Epithelial cell of esophagus (primary cell): ENCODE measurements around the gene HPS5.
A peak's percentile ranks its signal among the peaks of the same experiment; 100 is the strongest.
"Not testable (repeated sequence)": the region's sequence is repeated elsewhere in the genome, so short reads cannot be mapped to it uniquely, and the experiment has no call there.

Source experiments
- DNase-seq: peaks from one replicate; pipeline ENCODE4 v3.0.0; 2010; ENCODE audit warnings: low read depth
- H3K4me3 ChIP-seq: 2 replicates; pipeline ENCODE4 v1.5.1; 2011; ENCODE audit warnings: mild to moderate bottlenecking, low read length, control low read depth
- TF ChIP-seq, protein P1 (sequence below): IDR thresholded peaks from 2 replicates; pipeline ENCODE4 v1.5.1; 2011; ENCODE audit warnings: low read depth, mild to moderate bottlenecking, low read length, control low read depth, inconsistent platforms; ENCODE audit not compliant: insufficient read depth; ENCODE audit errors: missing control alignments

Gene HPS5

DNA sequence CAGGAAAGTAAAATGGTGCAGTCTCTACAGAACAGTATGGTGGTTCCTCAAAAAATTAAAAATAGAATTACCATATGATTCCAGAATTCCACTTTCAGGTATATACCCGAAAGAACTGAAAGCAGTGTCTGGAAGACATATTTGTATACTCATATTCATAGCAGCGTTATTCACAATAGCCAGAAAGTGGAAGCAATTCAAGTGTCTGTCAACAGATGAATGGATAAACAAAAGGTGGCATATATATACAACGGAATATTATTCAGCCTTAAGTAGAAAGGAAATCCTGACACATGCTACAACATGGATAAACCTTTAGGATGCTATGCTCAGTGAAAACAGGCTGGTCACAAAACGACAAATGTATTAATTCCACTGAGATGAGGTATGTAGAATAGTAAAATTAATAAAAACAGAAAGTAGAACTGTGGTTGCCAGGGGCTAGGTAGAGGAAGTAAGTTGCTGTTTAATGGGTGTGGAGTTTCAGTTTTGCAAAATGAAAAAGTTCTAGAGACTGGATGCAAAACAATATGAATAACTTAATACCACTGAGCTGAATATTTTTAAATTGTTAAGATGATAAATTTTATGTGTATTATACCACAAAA is 41.4 kb downstream of the HPS5 start:
- H3K4me3 ChIP-seq = no peak overlapping the region
- TF ChIP-seq, protein P1, sequence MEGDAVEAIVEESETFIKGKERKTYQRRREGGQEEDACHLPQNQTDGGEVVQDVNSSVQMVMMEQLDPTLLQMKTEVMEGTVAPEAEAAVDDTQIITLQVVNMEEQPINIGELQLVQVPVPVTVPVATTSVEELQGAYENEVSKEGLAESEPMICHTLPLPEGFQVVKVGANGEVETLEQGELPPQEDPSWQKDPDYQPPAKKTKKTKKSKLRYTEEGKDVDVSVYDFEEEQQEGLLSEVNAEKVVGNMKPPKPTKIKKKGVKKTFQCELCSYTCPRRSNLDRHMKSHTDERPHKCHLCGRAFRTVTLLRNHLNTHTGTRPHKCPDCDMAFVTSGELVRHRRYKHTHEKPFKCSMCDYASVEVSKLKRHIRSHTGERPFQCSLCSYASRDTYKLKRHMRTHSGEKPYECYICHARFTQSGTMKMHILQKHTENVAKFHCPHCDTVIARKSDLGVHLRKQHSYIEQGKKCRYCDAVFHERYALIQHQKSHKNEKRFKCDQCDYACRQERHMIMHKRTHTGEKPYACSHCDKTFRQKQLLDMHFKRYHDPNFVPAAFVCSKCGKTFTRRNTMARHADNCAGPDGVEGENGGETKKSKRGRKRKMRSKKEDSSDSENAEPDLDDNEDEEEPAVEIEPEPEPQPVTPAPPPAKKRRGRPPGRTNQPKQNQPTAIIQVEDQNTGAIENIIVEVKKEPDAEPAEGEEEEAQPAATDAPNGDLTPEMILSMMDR = no peak
- DNase-seq = no peak

DNA sequence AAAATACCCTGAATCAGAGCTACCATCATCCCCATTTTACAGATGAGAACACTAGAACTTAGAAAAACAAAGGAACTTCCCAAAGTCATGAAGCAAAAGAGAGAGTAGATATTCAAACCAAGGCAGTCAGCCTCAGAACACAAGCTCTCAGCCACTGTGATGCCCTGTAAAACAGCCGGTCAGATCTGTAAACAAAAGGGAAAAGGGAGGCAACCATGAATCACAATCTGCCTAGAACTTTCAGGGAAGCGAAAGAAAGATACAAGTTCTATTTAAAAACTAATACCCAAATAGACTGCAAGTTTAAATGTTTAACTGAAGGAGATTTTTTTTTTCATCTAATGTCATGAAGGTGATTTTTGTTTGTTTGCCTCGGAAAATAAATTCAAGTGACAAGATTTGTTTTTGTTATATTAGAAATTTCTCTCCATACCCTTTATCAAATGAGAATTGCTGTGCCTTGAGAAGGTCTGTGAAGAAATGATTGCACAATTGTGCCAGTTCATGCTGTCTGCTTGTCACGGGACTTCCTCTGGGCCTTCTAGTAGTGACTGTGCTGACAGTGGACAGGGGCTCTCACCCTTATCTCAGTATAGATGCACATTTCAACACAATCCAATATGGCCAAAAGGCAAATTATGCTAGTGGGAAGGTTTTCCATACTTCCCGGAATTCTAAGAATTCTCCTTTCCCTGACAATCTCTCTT is 44.2 kb downstream of the HPS5 start:
- H3K4me3 ChIP-seq = no peak overlapping the region
- TF ChIP-seq, protein P1 = no peak
- DNase-seq = no peak

DNA sequence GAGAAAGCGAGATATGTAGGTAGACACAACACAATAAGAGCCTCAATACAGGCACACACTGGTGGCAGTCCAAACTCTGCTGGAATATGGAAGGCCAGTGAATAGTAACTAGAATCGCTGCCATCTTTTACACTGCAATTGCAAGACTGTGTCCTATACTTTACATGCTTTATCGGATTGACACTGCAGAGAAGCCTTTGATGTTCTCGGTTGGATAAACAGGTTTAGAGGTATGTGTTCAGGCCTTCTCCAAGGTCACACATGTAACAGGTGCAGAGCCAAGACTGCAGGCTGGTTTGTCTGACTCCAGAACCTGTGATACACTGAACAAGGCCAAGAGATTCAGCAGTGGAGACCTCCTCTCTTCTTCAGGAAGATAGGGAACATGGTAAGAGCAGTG is 50.7 kb downstream of the HPS5 start:
- no peak overlapping the region for H3K4me3 ChIP-seq
- TF ChIP-seq, protein P1 = no peak

DNA sequence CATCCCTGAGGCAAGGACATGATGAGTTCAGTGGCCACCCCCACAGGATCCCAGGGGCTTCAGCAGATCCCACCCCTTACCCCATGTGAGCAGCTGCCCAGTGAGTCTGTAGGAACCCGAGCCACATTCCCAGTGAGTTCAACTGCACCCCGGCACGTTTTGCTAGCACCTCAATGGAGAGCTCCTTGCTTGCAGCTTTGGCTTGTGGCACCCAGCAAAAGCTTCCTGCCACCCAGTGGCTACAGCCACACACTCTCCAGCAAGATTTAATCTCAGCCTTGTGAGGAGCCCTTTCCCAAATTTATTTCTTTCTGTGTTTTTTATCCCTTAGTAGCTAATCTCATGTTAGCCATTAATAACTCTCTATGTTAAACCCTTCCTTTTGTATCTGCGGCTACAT is 51.8 kb downstream of the HPS5 start:
- DNase-seq = no peak
- TF ChIP-seq, protein P1 = peak; percentile 26
- H3K4me3 ChIP-seq = no peak overlapping the region

More for the DNA sequence above, 50.7 kb downstream of the HPS5 start:
- no peak for DNase-seq

DNA sequence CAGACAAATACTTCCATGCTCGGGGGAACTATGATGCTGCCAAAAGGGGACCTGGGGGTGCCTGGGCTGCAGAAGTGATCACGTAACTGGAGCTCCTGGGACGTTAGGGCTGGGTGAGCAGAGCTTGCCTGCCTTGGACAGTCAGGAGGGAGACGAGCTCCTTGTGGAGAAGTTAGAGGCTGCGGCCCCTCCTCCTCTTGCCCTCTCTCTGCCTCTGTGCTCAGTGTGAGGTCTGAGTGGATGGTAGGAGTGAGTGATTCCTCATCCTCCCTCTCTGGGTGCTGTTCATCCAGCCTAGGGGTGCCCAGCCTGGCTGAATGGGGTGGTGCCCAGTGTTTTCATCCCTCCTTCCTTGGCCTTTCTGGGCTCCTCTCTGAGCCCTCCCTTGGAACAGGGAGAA is 52.7 kb downstream of the HPS5 start:
- not testable (repeated sequence) for H3K4me3 ChIP-seq, DNase-seq

DNA sequence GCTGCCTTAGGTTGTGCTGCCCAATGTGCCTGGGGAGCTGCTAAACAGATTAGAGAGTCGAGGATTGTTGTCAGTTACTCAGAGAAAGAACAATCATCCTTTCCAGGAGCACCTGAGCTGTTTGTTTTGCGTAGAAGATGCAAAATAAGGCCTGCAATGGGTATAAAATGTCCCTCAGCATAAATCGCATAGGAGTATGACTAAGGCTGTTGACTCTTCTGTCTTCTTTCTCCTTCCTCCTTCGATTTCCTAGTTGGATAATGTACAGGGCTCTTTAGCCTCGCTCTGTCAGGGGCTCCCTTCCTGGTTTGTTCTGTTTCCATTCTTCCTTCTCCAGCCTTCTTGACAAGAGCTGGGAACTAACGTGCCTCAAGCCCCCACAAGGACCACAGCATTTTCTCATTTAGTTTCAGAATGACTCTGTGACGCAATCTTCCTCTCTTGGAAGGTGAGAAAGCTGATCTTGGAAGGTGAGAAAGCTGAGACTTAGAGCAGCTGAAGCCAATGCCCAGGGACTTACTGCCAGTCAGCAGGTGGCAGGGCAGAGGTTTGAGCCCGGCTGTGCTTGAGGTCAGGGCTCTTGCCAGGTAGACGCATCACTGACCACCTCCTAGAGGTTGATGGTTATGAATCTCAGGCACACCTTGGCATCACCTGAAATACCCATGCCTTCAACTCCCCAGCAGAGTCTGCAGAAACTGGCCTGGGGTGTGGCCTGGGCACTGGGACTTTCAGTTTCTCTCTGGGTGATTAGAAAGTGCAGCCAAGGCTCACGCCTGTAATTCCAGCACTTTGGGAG is 54.4 kb downstream of the HPS5 start:
- not testable (repeated sequence) for DNase-seq, H3K4me3 ChIP-seq

DNA sequence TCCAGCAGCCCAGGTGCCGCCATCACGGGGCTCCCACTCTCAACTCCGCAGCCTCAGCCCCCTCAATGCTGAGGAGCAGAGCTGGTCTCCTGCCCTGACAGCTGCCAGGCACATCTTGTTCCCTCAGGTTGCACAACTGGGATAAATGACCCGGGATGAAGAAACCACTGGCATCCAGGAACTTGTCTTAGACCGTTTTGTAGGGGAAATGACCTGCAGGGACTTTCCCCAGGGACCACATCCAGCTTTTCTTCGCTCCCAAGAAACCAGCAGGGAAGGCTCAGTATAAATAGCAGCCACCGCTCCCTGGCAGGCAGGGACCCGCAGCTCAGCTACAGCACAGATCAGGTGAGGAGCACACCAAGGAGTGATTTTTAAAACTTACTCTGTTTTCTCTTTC is 56.0 kb downstream of the HPS5 start, which contains the start of gene SAA1:
TSS of gene SAA1 (plus strand) at position 316 of the 400 bp plus-strand sequence. CDS start 624 bp downstream, outside the sequence.
- no peak within 1 kb of the TSS for H3K4me3 ChIP-seq
- TF ChIP-seq, protein P1 = no peak
- DNase-seq = peak; percentile 78
